MM.1S (cell line): ENCODE measurements around the gene ENOX1.

Experiments used
- DNase-seq: peaks from one replicate; pipeline ENCODE4 v3.0.0-alpha.2; 2015
- H2AFZ ChIP-seq: fragments of 300-600 bp; sonication (generic); 2 replicates; pipeline ENCODE4 v1.6.0; 2016; ENCODE audit warnings: antibody characterized with exemption, low read length
- H3F3A ChIP-seq: fragments of 300-600 bp; sonication (generic); 2 replicates; pipeline ENCODE4 v1.6.1; 2016; ENCODE audit warnings: mild to moderate bottlenecking, antibody characterized with exemption, low read length, moderate library complexity, mixed read lengths; ENCODE audit not compliant: insufficient read depth
- H3K27ac ChIP-seq: fragments of 300-600 bp; sonication (generic); 2 replicates; pipeline ENCODE4 v1.5.1; 2016; ENCODE audit warnings: mild to moderate bottlenecking, low read length
- H3K27me3 ChIP-seq: fragments of 300-600 bp; sonication (generic); replicated peaks from 2 replicates; pipeline ENCODE4 v1.6.0; 2016; ENCODE audit warnings: low read length; ENCODE audit not compliant: insufficient read depth
- H3K36me3 ChIP-seq: fragments of 300-600 bp; sonication (generic); replicated peaks from 2 replicates; pipeline ENCODE4 v1.6.1; 2016; ENCODE audit warnings: mild to moderate bottlenecking, low read length, mixed read lengths; ENCODE audit not compliant: insufficient read depth
- H3K4me1 ChIP-seq: fragments of 300-600 bp; sonication (generic); 2 replicates; pipeline ENCODE4 v1.6.1; 2016; ENCODE audit warnings: low read length, mixed read lengths
- H3K4me2 ChIP-seq: fragments of 300-600 bp; sonication (generic); 2 replicates; pipeline ENCODE4 v1.6.0; 2016; ENCODE audit warnings: low read depth, low read length
- H3K4me3 ChIP-seq: fragments of 300-600 bp; sonication (generic); 2 replicates; pipeline ENCODE4 v1.5.1; 2016; ENCODE audit warnings: low read length, mixed read lengths
- H3K79me2 ChIP-seq: fragments of 300-600 bp; sonication (generic); 2 replicates; pipeline ENCODE4 v1.6.1; 2016; ENCODE audit warnings: mixed run types, low read length, mixed read lengths
- H3K9ac ChIP-seq: fragments of 300-600 bp; sonication (generic); 2 replicates; pipeline ENCODE4 v1.6.1; 2016; ENCODE audit warnings: low read length, mixed read lengths
- H3K9me2 ChIP-seq: fragments of 300-600 bp; sonication (generic); replicated peaks from 2 replicates; pipeline ENCODE4 v1.6.1; 2016; ENCODE audit warnings: mild to moderate bottlenecking, low read length, mixed read lengths; ENCODE audit not compliant: insufficient read depth
- H3K9me3 ChIP-seq: fragments of 300-600 bp; sonication (generic); replicated peaks from 2 replicates; pipeline ENCODE4 v1.6.1; 2016; ENCODE audit warnings: mild to moderate bottlenecking, low read length, mixed read lengths; ENCODE audit not compliant: insufficient read depth
- H4K20me1 ChIP-seq: fragments of 300-600 bp; sonication (generic); 2 replicates; pipeline ENCODE4 v1.6.1; 2016; ENCODE audit warnings: mild to moderate bottlenecking, low read length, moderate library complexity, mixed read lengths; ENCODE audit not compliant: insufficient read depth
- EZH2 ChIP-seq: fragments of 300-600 bp; sonication (generic); optimal IDR thresholded peaks from 2 replicates; pipeline ENCODE3; 2017; ENCODE audit warnings: low read depth, mild to moderate bottlenecking, antibody characterized with exemption, low read length, mixed read lengths
- EZH2phosphoT487 ChIP-seq: fragments of 300-600 bp; sonication (generic); IDR thresholded peaks from 2 replicates; pipeline ENCODE4 v1.6.1; 2018; ENCODE audit warnings: antibody characterized with exemption, low read length
- TF ChIP-seq, protein P1 (sequence below): fragments of 300-600 bp; sonication (generic); IDR thresholded peaks from 2 replicates; pipeline ENCODE4 v1.5.1; 2016; ENCODE audit warnings: antibody characterized with exemption, low read length, mixed read lengths

ENOX1 gene

DNA sequence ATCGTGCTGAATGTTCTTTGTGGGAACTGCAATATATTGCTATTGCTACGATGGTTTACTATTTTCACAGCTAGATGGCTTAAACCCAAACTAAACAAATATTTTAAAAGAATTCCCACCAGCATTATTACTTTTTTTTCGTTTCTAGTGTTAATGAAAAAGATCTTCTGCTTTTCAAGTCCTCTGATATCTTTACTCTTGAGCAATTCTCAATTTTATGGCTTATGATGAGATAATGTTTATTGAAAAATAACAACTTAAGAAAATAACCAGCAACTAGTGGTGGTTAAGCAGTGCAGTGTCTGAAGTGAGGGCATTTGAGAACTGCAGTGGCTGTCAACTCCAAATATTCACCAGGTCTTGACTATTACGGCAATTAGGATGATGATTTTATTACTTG lies 360.4 kb downstream of the ENOX1 start:
- no peak for TF ChIP-seq EZH2phosphoT487
- TF ChIP-seq, protein P1, sequence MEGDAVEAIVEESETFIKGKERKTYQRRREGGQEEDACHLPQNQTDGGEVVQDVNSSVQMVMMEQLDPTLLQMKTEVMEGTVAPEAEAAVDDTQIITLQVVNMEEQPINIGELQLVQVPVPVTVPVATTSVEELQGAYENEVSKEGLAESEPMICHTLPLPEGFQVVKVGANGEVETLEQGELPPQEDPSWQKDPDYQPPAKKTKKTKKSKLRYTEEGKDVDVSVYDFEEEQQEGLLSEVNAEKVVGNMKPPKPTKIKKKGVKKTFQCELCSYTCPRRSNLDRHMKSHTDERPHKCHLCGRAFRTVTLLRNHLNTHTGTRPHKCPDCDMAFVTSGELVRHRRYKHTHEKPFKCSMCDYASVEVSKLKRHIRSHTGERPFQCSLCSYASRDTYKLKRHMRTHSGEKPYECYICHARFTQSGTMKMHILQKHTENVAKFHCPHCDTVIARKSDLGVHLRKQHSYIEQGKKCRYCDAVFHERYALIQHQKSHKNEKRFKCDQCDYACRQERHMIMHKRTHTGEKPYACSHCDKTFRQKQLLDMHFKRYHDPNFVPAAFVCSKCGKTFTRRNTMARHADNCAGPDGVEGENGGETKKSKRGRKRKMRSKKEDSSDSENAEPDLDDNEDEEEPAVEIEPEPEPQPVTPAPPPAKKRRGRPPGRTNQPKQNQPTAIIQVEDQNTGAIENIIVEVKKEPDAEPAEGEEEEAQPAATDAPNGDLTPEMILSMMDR, result no peak
- no peak for TF ChIP-seq EZH2
- no peaks in the 10 kb centered on the region for H3K79me2 ChIP-seq
- H3K27me3 ChIP-seq, result no peaks in the 10 kb centered on the region
- H2AFZ ChIP-seq, result no peak overlapping the region
- no peak overlapping the region for H3K27ac ChIP-seq
- no peaks in the 10 kb centered on the region for H3K9me3 ChIP-seq
- no peak for DNase-seq
- H3F3A ChIP-seq, result no peaks in the 10 kb centered on the region
- no peaks in the 10 kb centered on the region for H3K9me2 ChIP-seq
- H4K20me1 ChIP-seq, result no peaks in the 10 kb centered on the region
- H3K9ac ChIP-seq, result no peak overlapping the region
- H3K36me3 ChIP-seq, result no peaks in the 10 kb centered on the region
- no peak overlapping the region for H3K4me2 ChIP-seq
- no peak overlapping the region for H3K4me3 ChIP-seq
- no peaks in the 10 kb centered on the region for H3K4me1 ChIP-seq

DNA sequence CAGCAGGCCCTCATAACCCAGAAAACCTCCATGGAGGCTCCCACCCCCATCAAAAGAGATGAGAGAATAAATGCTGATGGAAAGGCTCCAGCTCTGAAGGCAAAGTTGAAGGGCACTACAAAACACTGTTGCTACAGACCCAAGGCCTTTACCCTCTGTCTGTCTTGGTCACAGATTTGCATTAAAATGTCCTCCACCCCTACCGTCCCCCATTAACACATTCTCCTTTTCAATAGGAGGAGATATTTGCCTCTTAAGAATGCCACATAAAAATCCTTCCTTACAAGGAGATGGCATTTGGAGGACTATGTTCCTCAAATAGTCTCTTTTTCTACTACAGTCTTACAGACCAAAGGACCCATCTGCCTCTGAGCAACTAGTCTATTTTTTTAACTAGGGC lies 361.5 kb downstream of the ENOX1 start:
- Histone ChIP-seq H4K20me1 (no peaks in the 10 kb centered on the region), H3K4me3 (no peak overlapping the region), H3K27me3 (no peaks in the 10 kb centered on the region), H3K4me1 (no peaks in the 10 kb centered on the region), H3F3A (no peaks in the 10 kb centered on the region), H3K9ac (no peak overlapping the region), H3K9me2 (no peaks in the 10 kb centered on the region), H3K79me2 (no peaks in the 10 kb centered on the region), H3K4me2 (no peak overlapping the region), H2AFZ (no peak overlapping the region), H3K36me3 (no peaks in the 10 kb centered on the region), H3K9me3 (no peaks in the 10 kb centered on the region), H3K27ac (no peak overlapping the region)
- TF ChIP-seq EZH2 (no peak), EZH2phosphoT487 (no peak)
- TF ChIP-seq, protein P1, result no peak
- DNase-seq, result no peak

DNA sequence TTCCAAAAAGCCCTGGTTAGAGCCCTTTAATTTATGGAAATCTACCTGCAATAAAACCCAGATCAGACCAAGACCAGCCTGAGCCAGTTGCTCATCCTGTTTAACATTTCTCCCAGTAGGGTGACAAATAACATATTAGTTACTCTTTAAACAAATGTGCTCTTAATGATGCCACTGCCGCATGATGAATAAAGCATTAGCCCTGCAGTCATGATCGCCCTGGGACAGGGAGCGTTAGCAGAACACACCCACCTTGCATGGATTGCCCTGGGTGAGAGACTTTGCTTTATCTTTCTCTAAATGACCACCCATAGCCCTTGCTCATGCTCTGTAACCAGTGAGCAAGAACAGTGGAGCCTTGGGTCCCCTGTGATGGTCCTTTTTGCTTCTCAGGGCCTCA lies 362.4 kb downstream of the ENOX1 start:
- no peaks in the 10 kb centered on the region for H4K20me1 ChIP-seq
- no peaks in the 10 kb centered on the region for H3K9me3 ChIP-seq
- no peaks in the 10 kb centered on the region for H3K9me2 ChIP-seq
- H3K4me1 ChIP-seq, result no peaks in the 10 kb centered on the region
- no peak overlapping the region for H3K4me3 ChIP-seq
- DNase-seq, result no peak
- no peak for TF ChIP-seq EZH2
- TF ChIP-seq EZH2phosphoT487, result no peak
- TF ChIP-seq, protein P1, result no peak
- H2AFZ ChIP-seq, result no peak overlapping the region
- H3K9ac ChIP-seq, result no peak overlapping the region
- no peak overlapping the region for H3K4me2 ChIP-seq
- H3K27me3 ChIP-seq, result no peaks in the 10 kb centered on the region
- H3K27ac ChIP-seq, result no peak overlapping the region
- H3K36me3 ChIP-seq, result no peaks in the 10 kb centered on the region
- no peaks in the 10 kb centered on the region for H3F3A ChIP-seq
- no peaks in the 10 kb centered on the region for H3K79me2 ChIP-seq
